Neural progenitor cell (in vitro differentiated cells): Measurements from ENCODE around the gene INSR.

Experiments
- CTCF ChIP-seq: fragments of 200-600 bp; sonication (generic); IDR thresholded peaks from 2 replicates; pipeline ENCODE4 v1.5.1; 2017; ENCODE audit warnings: antibody characterized with exemption, mild to moderate bottlenecking
- EZH2 ChIP-seq: fragments of 200-600 bp; sonication (generic); IDR thresholded peaks from 2 replicates; pipeline ENCODE4 v1.6.1; 2017; ENCODE audit warnings: antibody characterized with exemption, mild to moderate bottlenecking, moderate library complexity

- no peak for TF ChIP-seq CTCF
- no peak for TF ChIP-seq EZH2
These were observed 1.8 kb upstream of the INSR start for GRCh38 chr19:7295912-7296536.
